Measurements from ENCODE around the gene GAB1.

The GAB1 gene

GRCh38 chr4:143307531-143307930 lies 29.1 kb upstream of the GAB1 start:
- Histone ChIP-seq H3K27ac (ENCODE audit: low read depth, low read length) (no peak overlapping the region), H3K4me3 (ENCODE audit: low read length) (no peak overlapping the region), H3K27me3 (ENCODE audit: control insufficient read depth, insufficient read depth, low read length) (no peaks in the 10 kb centered on the region), H3K4me1 (ENCODE audit: control insufficient read depth, insufficient read depth, low read length) (no peaks in the 10 kb centered on the region), H3K36me3 (ENCODE audit: control insufficient read depth, insufficient read depth, low read length) (no peaks in the 10 kb centered on the region), H3K9ac (ENCODE audit: low read length) (no peak overlapping the region)

DNA sequence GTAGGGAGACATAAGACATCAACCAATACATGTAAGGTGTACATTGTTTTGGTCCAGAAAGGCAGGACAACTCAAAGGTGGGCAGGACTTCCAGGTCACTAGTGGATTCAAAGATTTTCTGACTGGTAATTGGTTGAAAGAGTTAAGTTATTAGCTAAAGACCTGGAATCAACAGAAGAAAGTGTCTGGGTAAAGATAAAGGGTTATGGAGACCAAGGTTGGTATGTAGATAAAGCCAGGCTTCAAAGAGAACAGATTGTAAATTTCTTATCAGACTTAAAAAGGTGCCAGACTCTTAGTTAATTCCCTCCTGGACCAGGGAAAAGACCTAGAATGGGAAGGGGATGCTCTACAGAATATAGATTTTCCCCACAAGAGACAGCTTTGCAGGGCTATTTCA lies 28.3 kb upstream of the GAB1 start:
- Histone ChIP-seq H3K9ac (ENCODE audit: low read length) (no peak overlapping the region), H3K4me1 (ENCODE audit: control insufficient read depth, insufficient read depth, low read length) (no peaks in the 10 kb centered on the region), H3K4me3 (ENCODE audit: low read length) (no peak overlapping the region), H3K27me3 (ENCODE audit: control insufficient read depth, insufficient read depth, low read length) (no peaks in the 10 kb centered on the region), H3K36me3 (ENCODE audit: control insufficient read depth, insufficient read depth, low read length) (no peaks in the 10 kb centered on the region), H3K27ac (ENCODE audit: low read depth, low read length) (no peak overlapping the region)

DNA sequence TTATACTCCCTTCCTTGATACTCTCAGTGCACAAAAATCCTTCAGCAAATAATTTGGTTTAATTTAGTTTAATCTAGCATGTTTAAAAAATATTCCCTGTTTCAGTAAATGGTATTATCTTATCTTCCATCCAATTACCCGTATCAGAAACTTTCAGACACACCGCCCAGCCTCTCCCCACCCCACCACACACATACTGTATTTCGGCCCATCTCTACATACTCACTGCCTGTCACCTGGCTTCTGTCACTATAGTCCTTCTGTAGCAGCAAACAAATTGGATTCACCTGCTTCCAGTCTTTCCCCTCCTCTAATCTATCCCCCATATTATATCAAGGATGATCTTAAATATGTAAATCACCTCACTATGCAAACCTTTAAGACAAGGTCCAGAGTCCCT lies 24.8 kb upstream of the GAB1 start:
- H3K4me1 ChIP-seq (ENCODE audit: control insufficient read depth, insufficient read depth, low read length): peaks cover 3% of the 10 kb centered on the region
- no peaks in the 10 kb centered on the region for H3K27me3 ChIP-seq (ENCODE audit: control insufficient read depth, insufficient read depth, low read length)
- H3K4me3 ChIP-seq (ENCODE audit: low read length): no peak overlapping the region
- H3K27ac ChIP-seq (ENCODE audit: low read depth, low read length): no peak overlapping the region
- no peak overlapping the region for H3K9ac ChIP-seq (ENCODE audit: low read length)
- H3K36me3 ChIP-seq (ENCODE audit: control insufficient read depth, insufficient read depth, low read length): no peaks in the 10 kb centered on the region

DNA sequence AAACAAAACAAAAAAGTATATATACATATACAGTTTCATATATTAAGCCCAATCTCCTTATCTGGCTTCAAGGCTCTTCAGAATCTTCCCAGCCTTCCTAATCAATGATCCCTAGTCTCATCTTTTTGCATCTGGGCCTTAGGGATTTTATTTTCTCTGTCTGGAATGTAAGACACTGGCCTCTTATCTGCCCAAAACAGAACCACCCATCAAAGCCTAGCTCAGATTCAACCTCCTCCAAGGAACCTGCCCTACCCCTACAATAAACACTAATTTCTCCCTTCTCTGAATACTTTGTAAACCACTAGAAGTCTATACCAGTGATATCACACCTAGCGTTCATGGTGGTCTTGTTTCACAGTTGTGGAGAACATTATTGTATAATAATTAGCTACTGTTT lies 23.2 kb upstream of the GAB1 start:
- Histone ChIP-seq H3K36me3 (ENCODE audit: control insufficient read depth, insufficient read depth, low read length) (no peaks in the 10 kb centered on the region), H3K27ac (ENCODE audit: low read depth, low read length) (no peak overlapping the region), H3K4me1 (ENCODE audit: control insufficient read depth, insufficient read depth, low read length) (peaks cover 10% of the 10 kb centered on the region), H3K27me3 (ENCODE audit: control insufficient read depth, insufficient read depth, low read length) (no peaks in the 10 kb centered on the region), H3K9ac (ENCODE audit: low read length) (no peak overlapping the region), H3K4me3 (ENCODE audit: low read length) (no peak overlapping the region)

- Histone ChIP-seq H3K36me3 (ENCODE audit: control insufficient read depth, insufficient read depth, low read length) (no peaks in the 10 kb centered on the region), H3K9ac (ENCODE audit: low read length) (no peak overlapping the region), H3K27me3 (ENCODE audit: control insufficient read depth, insufficient read depth, low read length) (no peaks in the 10 kb centered on the region), H3K4me3 (ENCODE audit: low read length) (no peak overlapping the region), H3K27ac (ENCODE audit: low read depth, low read length) (no peak overlapping the region), H3K4me1 (ENCODE audit: control insufficient read depth, insufficient read depth, low read length) (peaks cover 10% of the 10 kb centered on the region)
Observed at GRCh38 chr4:143313996-143314395, 22.7 kb upstream of the GAB1 start.

DNA sequence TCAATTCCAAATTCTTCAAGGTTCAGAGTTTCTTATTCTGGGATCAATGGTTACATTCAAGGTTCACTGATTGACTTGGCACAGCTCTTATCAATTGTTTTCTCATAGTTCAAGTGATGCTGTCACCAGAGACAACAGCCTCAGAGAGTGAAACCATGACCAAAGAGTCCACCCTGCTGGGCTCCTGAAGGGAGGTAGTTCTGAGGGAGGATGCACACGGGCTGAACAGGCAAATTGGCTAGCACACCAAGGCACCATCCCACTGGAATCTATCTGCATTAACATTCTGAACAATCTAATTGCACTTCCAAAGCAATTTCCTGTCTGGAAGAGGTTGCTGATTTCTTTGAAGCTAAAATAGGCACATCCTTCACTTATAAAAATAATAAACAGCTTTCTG lies 16.6 kb upstream of the GAB1 start:
- Histone ChIP-seq H3K36me3 (ENCODE audit: control insufficient read depth, insufficient read depth, low read length) (no peaks in the 10 kb centered on the region), H3K4me3 (ENCODE audit: low read length) (no peak overlapping the region), H3K9ac (ENCODE audit: low read length) (no peak overlapping the region), H3K4me1 (ENCODE audit: control insufficient read depth, insufficient read depth, low read length) (peaks cover 8% of the 10 kb centered on the region), H3K27me3 (ENCODE audit: control insufficient read depth, insufficient read depth, low read length) (no peaks in the 10 kb centered on the region), H3K27ac (ENCODE audit: low read depth, low read length) (no peak overlapping the region)

GRCh38 chr4:143326735-143327134 lies 9.9 kb upstream of the GAB1 start:
- Histone ChIP-seq H3K9ac (ENCODE audit: low read length) (no peak overlapping the region), H3K4me1 (ENCODE audit: control insufficient read depth, insufficient read depth, low read length) (no peaks in the 10 kb centered on the region), H3K36me3 (ENCODE audit: control insufficient read depth, insufficient read depth, low read length) (no peaks in the 10 kb centered on the region), H3K4me3 (ENCODE audit: low read length) (no peak overlapping the region), H3K27me3 (ENCODE audit: control insufficient read depth, insufficient read depth, low read length) (no peaks in the 10 kb centered on the region), H3K27ac (ENCODE audit: low read depth, low read length) (no peak overlapping the region)

- Histone ChIP-seq H3K27ac (ENCODE audit: low read depth, low read length) (no peak overlapping the region), H3K36me3 (ENCODE audit: control insufficient read depth, insufficient read depth, low read length) (no peaks in the 10 kb centered on the region)
Observed at GRCh38 chr4:143329985-143330384, 6.7 kb upstream of the GAB1 start.

DNA sequence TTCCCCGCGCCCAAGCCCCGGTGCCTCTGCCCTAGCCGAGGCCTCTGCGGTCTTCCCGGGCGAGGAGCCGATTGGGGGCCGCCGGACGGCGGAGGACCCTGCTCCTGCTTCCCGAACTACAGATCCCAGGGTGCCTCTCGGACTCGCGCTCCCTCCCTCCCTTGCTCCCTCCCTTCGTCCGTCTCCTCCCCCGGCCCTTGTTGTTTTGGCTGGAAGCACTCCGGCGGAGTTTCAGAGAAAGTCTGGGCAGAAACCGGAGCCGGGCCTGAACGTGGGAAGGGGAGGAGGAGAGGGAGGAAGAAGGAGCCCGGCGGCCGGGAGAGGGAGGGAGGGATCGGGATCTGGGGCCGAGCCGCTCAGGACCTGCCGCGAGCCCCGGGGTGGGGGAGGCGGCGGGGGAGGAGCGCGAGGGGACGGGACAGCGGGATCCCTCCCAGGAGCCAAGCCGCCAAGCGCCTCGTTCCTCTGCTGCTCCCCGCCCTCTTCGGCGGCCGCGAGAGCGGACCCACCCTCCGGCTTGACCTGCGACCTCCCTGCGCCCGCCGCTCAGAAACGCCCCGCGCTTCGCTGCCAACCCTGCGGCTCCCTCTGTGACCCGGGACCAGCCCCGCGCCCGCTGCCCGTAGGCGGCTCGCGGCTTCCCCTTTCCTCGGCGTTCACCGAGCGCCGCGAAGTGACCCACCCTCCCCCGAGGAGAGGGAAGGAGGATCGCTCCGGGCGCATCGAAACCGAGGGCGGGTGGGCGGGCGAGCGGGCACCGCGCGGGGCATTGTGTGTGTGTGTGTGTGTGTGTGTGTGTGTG lies 496 bp upstream of the GAB1 start:
- H3K9ac ChIP-seq (ENCODE audit: low read length): peak overlapping the region; percentile 81
- H3K36me3 ChIP-seq (ENCODE audit: control insufficient read depth, insufficient read depth, low read length): no peaks in the 10 kb centered on the region
- H3K27me3 ChIP-seq (ENCODE audit: control insufficient read depth, insufficient read depth, low read length): no peaks in the 10 kb centered on the region
- H3K4me1 ChIP-seq (ENCODE audit: control insufficient read depth, insufficient read depth, low read length): peaks cover 4% of the 10 kb centered on the region
- H3K27ac ChIP-seq (ENCODE audit: low read depth, low read length): peak overlapping the region; percentile 95
- peak overlapping the region; percentile 84 for H3K4me3 ChIP-seq (ENCODE audit: low read length)

More at GRCh38 chr4:143329985-143330384, 6.7 kb upstream of the GAB1 start:
- H3K27me3 ChIP-seq (ENCODE audit: control insufficient read depth, insufficient read depth, low read length): no peaks in the 10 kb centered on the region
- no peaks in the 10 kb centered on the region for H3K4me1 ChIP-seq (ENCODE audit: control insufficient read depth, insufficient read depth, low read length)
- H3K9ac ChIP-seq (ENCODE audit: low read length): no peak overlapping the region
- no peak overlapping the region for H3K4me3 ChIP-seq (ENCODE audit: low read length)

DNA sequence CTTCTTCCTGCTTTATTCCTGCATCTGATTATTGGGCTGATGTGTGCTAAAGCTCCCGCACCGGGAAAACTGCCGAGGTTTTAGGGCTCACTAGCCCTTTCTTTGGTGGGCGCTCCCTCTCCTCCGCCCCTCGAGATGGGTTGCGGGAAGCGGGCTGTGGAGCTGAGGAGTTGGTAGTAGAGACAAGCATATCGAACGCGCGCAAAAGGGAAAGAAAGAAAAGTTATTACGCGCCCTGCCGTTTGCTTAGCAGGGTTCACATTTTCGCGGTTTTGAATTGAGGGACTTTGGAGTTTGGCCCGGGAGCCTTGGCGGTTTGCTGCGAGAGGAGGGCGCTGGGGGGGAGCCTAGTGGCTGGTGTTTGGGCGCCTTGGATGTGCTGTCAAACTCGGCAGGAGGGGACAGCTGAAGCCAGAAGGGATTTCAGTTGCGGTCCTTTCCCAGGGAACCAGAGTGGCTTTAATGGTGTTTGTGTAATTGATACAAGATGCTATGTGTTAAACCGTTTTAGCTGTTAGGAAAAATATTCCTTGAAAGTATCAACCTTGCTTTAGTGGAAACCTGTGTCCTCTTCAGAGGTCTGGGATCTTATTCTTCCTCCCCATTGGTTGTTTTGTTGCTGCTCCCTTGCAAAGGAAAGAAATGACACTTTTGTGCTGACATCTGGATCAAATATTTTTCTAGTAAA lies 1.1 kb downstream of the GAB1 start:
- Histone ChIP-seq H3K27me3 (ENCODE audit: control insufficient read depth, insufficient read depth, low read length) (no peaks in the 10 kb centered on the region), H3K9ac (ENCODE audit: low read length) (peak overlapping the region; percentile 81), H3K27ac (ENCODE audit: low read depth, low read length) (peak overlapping the region; percentile 95), H3K4me1 (ENCODE audit: control insufficient read depth, insufficient read depth, low read length) (peaks cover 11% of the 10 kb centered on the region), H3K36me3 (ENCODE audit: control insufficient read depth, insufficient read depth, low read length) (no peaks in the 10 kb centered on the region), H3K4me3 (ENCODE audit: low read length) (peak overlapping the region; percentile 84)

DNA sequence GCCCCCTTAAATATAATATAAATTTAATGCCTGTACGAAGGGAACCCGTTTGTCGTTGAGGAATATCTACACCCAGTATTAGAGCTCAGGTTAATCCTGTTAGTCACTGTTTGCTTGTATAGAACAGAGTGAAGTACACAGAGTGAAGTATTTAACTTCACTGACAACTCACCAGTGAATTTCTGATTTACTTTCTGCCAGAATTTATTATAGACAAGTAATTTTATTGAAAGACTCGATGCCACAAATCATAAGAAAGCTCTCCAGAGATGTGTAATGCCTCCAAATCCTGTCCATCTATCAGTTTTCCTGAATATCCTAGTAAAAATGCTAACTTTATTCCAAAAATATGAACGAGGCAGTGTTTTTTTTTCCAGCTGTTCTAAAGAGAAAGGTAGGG lies 1.6 kb downstream of the GAB1 start:
- Histone ChIP-seq H3K4me3 (ENCODE audit: low read length) (peak overlapping the region; percentile 84), H3K4me1 (ENCODE audit: control insufficient read depth, insufficient read depth, low read length) (peaks cover 11% of the 10 kb centered on the region), H3K9ac (ENCODE audit: low read length) (no peak overlapping the region), H3K27ac (ENCODE audit: low read depth, low read length) (peak overlapping the region; percentile 9), H3K27me3 (ENCODE audit: control insufficient read depth, insufficient read depth, low read length) (no peaks in the 10 kb centered on the region), H3K36me3 (ENCODE audit: control insufficient read depth, insufficient read depth, low read length) (no peaks in the 10 kb centered on the region)

DNA sequence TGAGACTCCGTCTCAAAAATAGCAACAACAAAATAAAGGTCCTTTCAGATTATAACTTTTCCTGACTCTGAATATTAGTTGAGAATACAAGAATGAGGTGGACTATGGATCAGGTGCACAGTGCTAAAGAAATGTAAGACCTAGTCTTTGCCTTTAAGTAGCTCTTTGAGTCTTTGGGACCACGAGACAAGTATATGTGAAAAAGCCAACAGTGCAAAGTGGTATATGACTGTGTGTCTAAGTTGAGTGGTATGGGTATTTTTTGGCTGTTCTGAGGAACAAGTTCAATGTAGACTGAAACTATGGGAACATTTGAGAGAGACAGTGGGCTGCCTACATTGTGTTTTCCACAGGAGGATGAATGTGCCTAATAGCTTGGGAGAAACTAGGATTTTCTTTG lies 2.8 kb downstream of the GAB1 start:
- H3K4me1 ChIP-seq (ENCODE audit: control insufficient read depth, insufficient read depth, low read length): peaks cover 20% of the 10 kb centered on the region

More for the DNA sequence above, 2.8 kb downstream of the GAB1 start:
- Histone ChIP-seq H3K9ac (ENCODE audit: low read length) (no peak overlapping the region), H3K36me3 (ENCODE audit: control insufficient read depth, insufficient read depth, low read length) (no peaks in the 10 kb centered on the region), H3K27ac (ENCODE audit: low read depth, low read length) (no peak overlapping the region), H3K4me3 (ENCODE audit: low read length) (no peak overlapping the region), H3K27me3 (ENCODE audit: control insufficient read depth, insufficient read depth, low read length) (no peaks in the 10 kb centered on the region)

Data from rectal smooth muscle tissue (tissue), 1 donor.